B cell (primary cell): ENCODE measurements around the gene MAP4K4. TPM values are rescaled to one million over a fixed set of nuclear protein-coding genes. Genes with fewer than 3 reads are reported as not detected.

Experiments
- ATAC-seq: fragments of 200-7000 bp; cut with Tn5 transposase; one replicate; pipeline ENCODE4 v1.10.0; 2021; ENCODE audit warnings: low read depth, mild to moderate bottlenecking, moderate number of reproducible peaks, moderate library complexity
- CTCF ChIA-PET: fragments of 350-600 bp; sonication (Branson Sonifier 250); formaldehyde crosslinking; loops from one replicate; lab custom pipeline; 2021; ENCODE audit warnings: antibody characterized with exemption, inconsistent platforms; lab: Charles Lee
- POLR2A ChIA-PET: fragments of 350-600 bp; sonication (Branson Sonifier 250); formaldehyde crosslinking; loops from one replicate; lab custom pipeline; 2021; ENCODE audit warnings: antibody characterized with exemption; lab: Charles Lee
- DNase-seq: peaks from one replicate; pipeline ENCODE4 v3.0.0; 2013
- H2AFZ ChIP-seq: 2 replicates; pipeline ENCODE4 v1.6.1; 2012; ENCODE audit warnings: mild to moderate bottlenecking, low read depth, low read length; ENCODE audit not compliant: insufficient read depth, poor library complexity, severe bottlenecking
- H3K27ac ChIP-seq, 2 donors: 1 replicate in 1 of 2; 2 replicates in 1 of 2; pipeline ENCODE4 v1.5.1; 2012 to 2013; ENCODE audit warnings: low read length in 2 of 2, mild to moderate bottlenecking in 2 of 2, moderate library complexity in 1 of 2
- H3K27me3 ChIP-seq, 4 experiments: fragments of 200-600 bp in 1 of 4; sonication (generic) in 1 of 4; replicated peaks in 1 of 4; 1 replicate in 2 of 4; 2 replicates in 2 of 4; pipeline versions ENCODE4 v1.6.1 to v1.7.0; 2013 to 2016; ENCODE audit warnings: low read length in 3 of 4, mild to moderate bottlenecking in 2 of 4, mixed read lengths in 1 of 4, moderate library complexity in 1 of 4; ENCODE audit not compliant: insufficient read depth in 4 of 4, control insufficient read depth in 3 of 4; ENCODE audit errors: control extremely low read depth in 1 of 4
- H3K36me3 ChIP-seq, 2 experiments: replicated peaks in 1 of 2; 1 replicate in 1 of 2; 2 replicates in 1 of 2; pipeline versions ENCODE4 v1.6.1 to v1.7.1; 2013; ENCODE audit warnings: low read length in 1 of 2; ENCODE audit not compliant: insufficient read depth in 2 of 2, control insufficient read depth in 1 of 2; ENCODE audit errors: control extremely low read depth in 1 of 2, extremely low read depth in 1 of 2
- H3K4me1 ChIP-seq, 2 donors: fragments of 200-600 bp in 1 of 2; sonication (generic) in 1 of 2; 1 replicate in 1 of 2; 2 replicates in 1 of 2; pipeline versions ENCODE4 v1.5.1 to v1.6.1; 2013 to 2017; ENCODE audit warnings: low read length in 2 of 2; ENCODE audit not compliant: control insufficient read depth in 2 of 2, insufficient read depth in 2 of 2
- H3K4me2 ChIP-seq: replicated peaks from 2 replicates; pipeline ENCODE3; 2012; ENCODE audit warnings: mild to moderate bottlenecking, low read depth, low read length; ENCODE audit not compliant: poor library complexity, severe bottlenecking
- H3K4me3 ChIP-seq, 5 experiments: fragments of 200-600 bp in 1 of 5; sonication (generic) in 1 of 5; 1 replicate in 3 of 5; 2 replicates in 2 of 5; pipeline versions ENCODE4 v1.5.1 to v1.7.0; 2011 to 2016; ENCODE audit warnings: low read length in 4 of 5, mild to moderate bottlenecking in 4 of 5, low read depth in 2 of 5, control low read depth in 1 of 5, moderate library complexity in 1 of 5; ENCODE audit not compliant: insufficient read depth in 1 of 5; ENCODE audit errors: control extremely low read depth in 1 of 5, extremely low read depth in 1 of 5
- H3K79me2 ChIP-seq: fragments of 200-600 bp; sonication (generic); one replicate; pipeline ENCODE4 v1.6.0; 2016; ENCODE audit warnings: low read length; ENCODE audit not compliant: control insufficient read depth, insufficient read depth
- H3K9ac ChIP-seq: fragments of 200-600 bp; sonication (generic); 2 replicates; pipeline ENCODE4 v1.6.1; 2017; ENCODE audit warnings: mild to moderate bottlenecking, low read length, moderate library complexity
- H3K9me3 ChIP-seq, 3 donors: one replicate each; pipeline versions ENCODE4 v1.6.1 to v1.7.1; 2013; ENCODE audit warnings: low read length in 2 of 3; ENCODE audit not compliant: control insufficient read depth in 2 of 3, insufficient read depth in 1 of 3; ENCODE audit errors: control extremely low read depth in 1 of 3
- H4K20me1 ChIP-seq: 2 replicates; pipeline ENCODE4 v1.6.0; 2012; ENCODE audit warnings: mild to moderate bottlenecking, low read length; ENCODE audit not compliant: insufficient read depth, control insufficient read depth, poor library complexity, severe bottlenecking
- H3K27ac Mint-ChIP-seq: one replicate; pipeline ENCODE4 v1.8.0; 2021; ENCODE audit warnings: mixed read lengths
- H3K27me3 Mint-ChIP-seq: one replicate; pipeline ENCODE4 v1.8.0; 2021; ENCODE audit warnings: mixed read lengths
- H3K4me1 Mint-ChIP-seq: one replicate; pipeline ENCODE4 v1.8.0; 2021; ENCODE audit warnings: mixed read lengths
- H3K4me3 Mint-ChIP-seq: one replicate; pipeline ENCODE4 v1.8.0; 2021; ENCODE audit warnings: mixed read lengths
- H3K9me3 Mint-ChIP-seq: one replicate; pipeline ENCODE4 v1.8.0; 2022; ENCODE audit warnings: mixed read lengths; ENCODE audit not compliant: insufficient read depth
- EZH2 ChIP-seq: IDR thresholded peaks from 2 replicates; pipeline ENCODE4 v1.6.1; 2012; ENCODE audit warnings: borderline replicate concordance, low read depth, mild to moderate bottlenecking, moderate library complexity, low read length; ENCODE audit not compliant: insufficient read depth, poor library complexity, severe bottlenecking
- WGBS: methylation state at CpG from one replicate; pipeline ENCODE4 v1.1.5; 2013; ENCODE audit warnings: missing lambda C conversion rate; ENCODE audit not compliant: insufficient coverage; 5-methylcytosine and 5-hydroxymethylcytosine counted together
- intact Hi-C: fragments of 100-400 bp; cut with micrococcal nuclease; formaldehyde crosslinking; loops from one replicate; pipeline ENCODE4 v1.10.0; 2022
- polyA plus RNA-seq: library from polyadenylated mRNA; depleted of rRNA; stranded (reverse); fragments of >200 nt; gene quantifications from 2 replicates; pipeline ENCODE4 v1.2.3, GENCODE V29; 2012
- total RNA-seq, 2 donors: library from RNA; stranded (reverse); fragments of 120-200 nt in 1 of 2; gene quantifications; 1 replicate in 1 of 2; 2 replicates in 1 of 2; pipeline versions ENCODE4 v1.2.3 to v1.2.4, GENCODE V29; 2013 to 2022
- TF ChIP-seq, protein P1 (sequence below): fragments of 200-600 bp; IDR thresholded peaks from one replicate; pipeline ENCODE4 v1.8.0; 2022; ENCODE audit warnings: antibody characterized with exemption, mild to moderate bottlenecking

Gene MAP4K4
- total and polyA plus RNA-seq, 2 donors (not counting 1 experiment from before 2014, with no cell fraction given) = 54.8 to 280 TPM

- Mint-ChIP-seq H3K4me3 (peak overlapping the region; percentile 3), H3K9me3 (no peaks in the 10 kb centered on the region), H3K27ac (peak overlapping the region; percentile 27), H3K27me3 (no peaks in the 10 kb centered on the region), H3K4me1 (peaks cover 73% of the 10 kb centered on the region)
- Histone ChIP-seq H3K4me1 (peaks cover 33% of the 10 kb centered on the region in 2 donors), H3K36me3 (peaks cover 2 to 7% of the 10 kb centered on the region in 2 experiments), H3K4me2 (peak overlapping the region; percentile 29), H3K9ac (no peak overlapping the region), H3K4me3 (no peak overlapping the region), H3K27ac (peak overlapping the region in 1 of 2 donors; percentile 46), H3K27me3 (no peaks in the 10 kb centered on the region), H2AFZ (no peak overlapping the region), H3K9me3 (no peaks in the 10 kb centered on the region), H4K20me1 (peaks cover 78% of the 10 kb centered on the region), H3K79me2 (peaks cover 99% of the 10 kb centered on the region)
- TF ChIP-seq, protein P1, sequence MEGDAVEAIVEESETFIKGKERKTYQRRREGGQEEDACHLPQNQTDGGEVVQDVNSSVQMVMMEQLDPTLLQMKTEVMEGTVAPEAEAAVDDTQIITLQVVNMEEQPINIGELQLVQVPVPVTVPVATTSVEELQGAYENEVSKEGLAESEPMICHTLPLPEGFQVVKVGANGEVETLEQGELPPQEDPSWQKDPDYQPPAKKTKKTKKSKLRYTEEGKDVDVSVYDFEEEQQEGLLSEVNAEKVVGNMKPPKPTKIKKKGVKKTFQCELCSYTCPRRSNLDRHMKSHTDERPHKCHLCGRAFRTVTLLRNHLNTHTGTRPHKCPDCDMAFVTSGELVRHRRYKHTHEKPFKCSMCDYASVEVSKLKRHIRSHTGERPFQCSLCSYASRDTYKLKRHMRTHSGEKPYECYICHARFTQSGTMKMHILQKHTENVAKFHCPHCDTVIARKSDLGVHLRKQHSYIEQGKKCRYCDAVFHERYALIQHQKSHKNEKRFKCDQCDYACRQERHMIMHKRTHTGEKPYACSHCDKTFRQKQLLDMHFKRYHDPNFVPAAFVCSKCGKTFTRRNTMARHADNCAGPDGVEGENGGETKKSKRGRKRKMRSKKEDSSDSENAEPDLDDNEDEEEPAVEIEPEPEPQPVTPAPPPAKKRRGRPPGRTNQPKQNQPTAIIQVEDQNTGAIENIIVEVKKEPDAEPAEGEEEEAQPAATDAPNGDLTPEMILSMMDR = no peak
- TF ChIP-seq EZH2 = no peak
- ChIA-PET POLR2A (interaction anchor here (0.8 kb wide), 1 partner anchor 107 kb away, joined by 4 read pairs; no protein-coding TSS in a partner anchor), CTCF (interaction anchor here (0.7 to 2.1 kb wide), 10 partner anchors 23 to 455 kb away, joined by 3 to 8 read pairs (median 4); no protein-coding TSS in a partner anchor)
- 100% methylated on average over 1 of the region's 7 CpGs for WGBS
- intact Hi-C loops = no loop called here
- DNase-seq (peak; percentile 37), ATAC-seq (no peak)
Observed at GRCh38 chr2:101796825-101797600, 99.5 kb downstream of the MAP4K4 start.

DNA sequence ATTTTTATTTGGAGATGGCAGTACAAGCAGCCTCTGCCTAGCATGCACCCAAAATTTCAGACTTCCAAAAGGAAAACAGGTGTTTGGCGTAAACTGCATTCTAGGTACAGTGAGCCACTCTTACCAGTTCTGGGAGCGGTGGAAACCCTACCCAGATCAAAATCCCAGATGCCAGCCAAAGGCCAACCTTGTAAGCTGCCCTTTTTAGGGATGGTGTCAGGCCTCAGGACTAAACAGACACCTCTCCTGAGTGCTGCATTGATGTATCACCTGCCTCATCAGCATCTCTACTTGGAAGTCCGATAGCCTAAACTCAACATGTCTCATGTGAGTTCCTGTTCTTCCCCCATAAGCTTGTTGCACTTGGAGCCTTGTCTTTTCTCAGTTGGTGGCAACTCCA lies 104.0 kb downstream of the MAP4K4 start:
- Histone ChIP-seq H3K4me2 (no peak overlapping the region), H3K36me3 (peaks cover 0 to 3% of the 10 kb centered on the region in 2 experiments), H2AFZ (no peak overlapping the region), H3K27me3 (no peaks in the 10 kb centered on the region), H3K27ac (peak overlapping the region in 1 of 2 donors; percentile 40), H4K20me1 (peaks cover 75% of the 10 kb centered on the region), H3K4me3 (no peak overlapping the region), H3K79me2 (peaks cover 97% of the 10 kb centered on the region), H3K9ac (no peak overlapping the region), H3K9me3 (no peaks in the 10 kb centered on the region), H3K4me1 (peaks cover 34 to 42% of the 10 kb centered on the region in 2 donors)
- intact Hi-C loops = no loop called here
- WGBS = 100% methylated on average over 3 of the region's 3 CpGs
- Mint-ChIP-seq H3K27ac (no peak overlapping the region), H3K4me1 (peaks cover 75% of the 10 kb centered on the region), H3K27me3 (no peaks in the 10 kb centered on the region), H3K4me3 (no peak overlapping the region), H3K9me3 (no peaks in the 10 kb centered on the region)
- no peak for TF ChIP-seq EZH2
- TF ChIP-seq, protein P1 = no peak
- DNase-seq (no peak), ATAC-seq (no peak)
- CTCF ChIA-PET = interaction anchor here (0.8 kb wide), 1 partner anchor 22 kb away, joined by 3 read pairs; no protein-coding TSS in a partner anchor
- POLR2A ChIA-PET = no interaction called here
